ENCODE results near the gene FAM13A.

Gene FAM13A

DNA sequence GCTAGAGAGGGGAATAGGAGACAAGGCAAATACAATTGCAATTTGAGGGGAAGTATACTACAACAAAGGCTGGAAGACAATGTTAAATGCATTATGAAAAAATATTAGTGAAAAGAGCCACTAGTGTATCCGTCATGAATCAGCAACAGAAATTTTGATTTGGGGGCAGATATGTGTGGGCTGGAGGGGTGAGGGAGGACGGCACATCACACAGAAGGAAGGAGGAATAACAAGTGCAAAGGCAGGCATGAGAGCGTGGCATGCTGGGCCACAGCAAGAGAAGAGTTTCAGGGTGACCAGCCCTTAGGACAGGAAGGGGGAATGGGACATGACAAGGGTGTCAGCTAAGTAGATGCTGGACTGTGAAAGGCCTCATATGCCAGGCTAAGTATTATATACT is 295.6 kb downstream of the FAM13A start:
- DNase-seq, result no peak

DNA sequence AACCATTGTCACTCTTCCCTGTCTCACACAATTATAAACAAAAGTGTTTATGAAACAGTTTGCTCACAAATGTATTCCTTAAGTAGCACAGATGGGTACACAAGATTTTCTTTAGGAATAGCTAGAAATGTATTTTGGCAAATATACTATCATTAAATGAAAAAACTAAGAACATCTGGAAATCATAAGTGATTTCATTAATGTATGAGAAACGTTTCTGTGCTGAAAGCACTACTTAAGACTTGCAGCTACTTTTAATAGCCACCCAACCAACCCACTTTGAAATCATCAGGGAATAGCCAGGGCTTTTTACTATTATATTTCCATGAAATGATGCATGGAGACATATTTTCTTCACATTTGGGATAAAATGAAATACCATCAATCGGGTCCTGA is 297.1 kb downstream of the FAM13A start:
- DNase-seq, result no peak

DNA sequence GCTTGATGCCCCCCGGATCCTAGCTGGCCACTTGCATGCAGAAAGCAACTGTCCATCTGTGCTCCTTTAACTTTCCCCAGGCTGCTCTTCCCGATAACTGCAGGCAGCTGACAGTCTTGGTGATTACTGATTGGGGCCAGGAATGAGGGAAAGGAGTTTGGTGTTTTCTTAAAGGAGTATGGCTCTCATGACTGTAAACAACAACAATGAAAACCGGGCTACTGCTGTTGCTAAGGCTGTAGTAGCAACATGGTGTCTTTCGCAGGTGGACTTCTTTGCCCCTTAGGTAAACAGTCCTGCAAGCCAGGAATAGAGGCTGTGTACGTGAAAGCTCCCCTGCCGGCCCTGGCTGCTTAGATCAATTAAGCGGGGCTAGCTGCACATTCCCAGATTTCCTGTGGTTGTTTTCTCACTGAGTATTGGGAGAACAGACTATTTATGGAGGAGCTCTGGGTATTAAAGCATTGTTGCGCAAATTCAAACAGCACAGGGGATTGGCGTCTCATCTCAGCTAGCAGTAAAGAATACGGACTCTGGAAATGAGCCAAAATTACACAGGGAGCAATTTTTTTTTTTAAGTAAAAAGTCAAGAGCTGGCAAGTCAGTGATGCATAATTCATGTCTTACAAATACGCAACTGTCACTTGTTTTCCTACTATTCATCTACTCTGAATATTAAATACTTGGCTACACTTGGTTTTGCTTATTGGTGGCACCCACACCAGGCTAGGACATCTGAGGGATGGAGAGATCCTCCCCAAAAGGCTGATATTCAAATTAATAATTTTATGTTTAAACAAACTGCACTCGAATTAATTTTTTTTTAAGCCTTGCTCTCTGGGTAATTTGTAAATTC is 297.7 kb downstream of the FAM13A start:
- DNase-seq, result no peak

DNA sequence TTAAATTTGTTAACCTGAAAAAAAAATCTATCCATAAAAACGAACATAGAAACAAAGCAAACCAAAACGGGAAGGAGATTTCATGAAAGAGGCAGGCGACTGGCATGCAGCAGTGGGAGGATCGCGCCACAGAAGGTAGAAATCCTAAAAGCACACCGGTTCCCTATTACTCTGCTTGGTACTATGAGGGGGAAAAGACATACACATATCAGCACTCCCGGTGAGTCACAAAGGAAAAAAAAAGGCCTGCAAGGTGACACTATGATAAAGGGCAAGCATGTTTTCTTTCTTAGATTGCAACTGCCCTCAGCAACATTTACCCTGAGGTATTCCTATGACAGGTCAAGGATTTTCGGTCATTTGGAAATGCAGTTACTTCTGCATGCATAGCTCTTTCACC is 298.7 kb downstream of the FAM13A start:
- no peak for DNase-seq

DNA sequence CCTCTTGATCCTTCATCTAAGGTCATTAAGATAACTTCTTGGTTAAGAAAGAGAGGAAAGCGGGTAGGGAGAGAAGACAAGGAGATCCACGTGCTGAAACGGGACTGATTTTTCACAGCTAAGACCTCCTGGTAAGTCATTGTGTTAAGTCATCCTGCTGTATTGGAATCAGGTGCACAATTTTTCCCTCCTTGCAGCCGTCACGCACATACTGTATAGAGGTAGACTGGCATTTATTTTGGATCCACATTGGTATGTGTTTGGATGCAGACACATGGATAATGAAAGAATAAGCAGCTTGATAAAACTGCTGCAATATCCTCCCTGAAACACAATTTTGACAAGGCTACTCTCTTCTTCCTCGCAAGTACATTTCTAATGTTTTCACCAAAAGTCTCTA is 299.2 kb downstream of the FAM13A start:
- no peak for DNase-seq

DNA sequence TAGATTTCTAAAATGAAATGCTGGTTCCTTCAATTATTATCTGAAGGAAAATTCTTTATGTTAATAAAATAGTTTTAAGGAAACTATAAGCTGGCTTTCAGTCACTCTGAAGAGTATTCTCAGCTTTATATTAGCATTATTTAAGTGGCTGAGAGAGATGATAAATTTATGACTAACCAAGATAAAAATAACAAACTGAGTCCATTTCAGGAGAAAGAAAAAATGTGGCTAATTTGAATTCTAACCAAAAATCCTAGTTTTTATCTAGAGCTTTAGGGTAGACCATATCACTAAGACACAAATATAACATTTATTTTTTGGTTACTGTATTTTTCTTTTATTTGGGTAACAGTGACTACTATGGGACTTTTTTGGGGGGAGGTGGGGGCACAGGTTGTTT is 299.9 kb downstream of the FAM13A start:
- no peak for DNase-seq

DNA sequence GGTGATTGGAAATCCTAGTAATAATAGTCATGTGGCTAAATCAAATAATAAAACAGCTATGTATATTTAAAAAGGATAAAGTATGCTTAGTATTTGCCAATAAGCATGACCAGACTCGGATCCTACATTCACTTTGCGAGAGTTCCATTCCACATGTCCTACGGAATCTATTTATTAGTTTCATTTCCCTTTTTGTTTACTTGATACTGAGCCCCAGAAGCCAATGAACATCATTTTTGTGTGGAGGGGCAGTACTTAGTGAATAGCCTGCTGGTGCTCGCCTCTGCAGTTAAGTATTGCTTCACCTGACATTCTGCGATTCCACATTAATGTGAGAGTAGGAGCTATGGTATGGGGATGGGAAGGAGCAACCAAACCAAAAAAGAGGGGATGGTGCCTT is 300.8 kb downstream of the FAM13A start:
- DNase-seq, result no peak

DNA sequence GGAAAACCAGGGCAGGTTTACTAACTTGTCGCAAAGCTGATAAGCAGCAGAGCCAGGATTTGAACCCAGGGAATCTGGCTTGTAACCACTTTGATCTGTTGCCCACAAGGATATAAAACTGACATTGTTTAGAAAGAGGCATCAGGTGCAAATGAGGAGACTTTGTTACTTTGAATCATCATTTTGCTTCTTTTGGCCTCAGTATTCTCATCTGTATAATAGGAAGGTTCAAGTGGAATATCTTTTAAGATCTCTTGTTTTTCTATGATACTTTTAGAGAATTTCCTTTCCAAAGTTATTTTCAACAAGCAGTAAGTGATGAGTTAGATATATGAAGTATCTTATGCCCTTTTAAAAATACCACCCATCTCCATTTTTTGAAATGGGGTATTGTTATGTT is 301.5 kb downstream of the FAM13A start:
- DNase-seq, result no peak

DNA sequence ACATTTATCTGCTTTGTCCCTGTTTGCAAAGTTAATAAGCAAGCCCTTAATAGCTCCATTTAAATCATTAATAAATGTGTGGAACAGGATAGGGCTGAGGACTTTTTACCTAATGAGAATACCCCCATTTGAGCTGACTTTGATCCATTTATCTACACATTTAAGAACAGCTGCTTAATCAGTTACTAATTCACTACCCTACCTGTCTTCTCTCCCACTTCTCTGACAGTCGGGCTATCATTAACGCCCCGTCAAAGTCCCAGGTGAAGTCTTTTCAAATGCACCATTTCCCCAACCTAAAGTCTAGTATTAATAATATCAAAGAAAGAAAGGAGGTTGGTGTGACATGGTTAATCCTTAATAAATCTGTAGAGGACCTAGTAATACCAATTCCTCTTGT is 302.2 kb downstream of the FAM13A start:
- no peak for DNase-seq

DNA sequence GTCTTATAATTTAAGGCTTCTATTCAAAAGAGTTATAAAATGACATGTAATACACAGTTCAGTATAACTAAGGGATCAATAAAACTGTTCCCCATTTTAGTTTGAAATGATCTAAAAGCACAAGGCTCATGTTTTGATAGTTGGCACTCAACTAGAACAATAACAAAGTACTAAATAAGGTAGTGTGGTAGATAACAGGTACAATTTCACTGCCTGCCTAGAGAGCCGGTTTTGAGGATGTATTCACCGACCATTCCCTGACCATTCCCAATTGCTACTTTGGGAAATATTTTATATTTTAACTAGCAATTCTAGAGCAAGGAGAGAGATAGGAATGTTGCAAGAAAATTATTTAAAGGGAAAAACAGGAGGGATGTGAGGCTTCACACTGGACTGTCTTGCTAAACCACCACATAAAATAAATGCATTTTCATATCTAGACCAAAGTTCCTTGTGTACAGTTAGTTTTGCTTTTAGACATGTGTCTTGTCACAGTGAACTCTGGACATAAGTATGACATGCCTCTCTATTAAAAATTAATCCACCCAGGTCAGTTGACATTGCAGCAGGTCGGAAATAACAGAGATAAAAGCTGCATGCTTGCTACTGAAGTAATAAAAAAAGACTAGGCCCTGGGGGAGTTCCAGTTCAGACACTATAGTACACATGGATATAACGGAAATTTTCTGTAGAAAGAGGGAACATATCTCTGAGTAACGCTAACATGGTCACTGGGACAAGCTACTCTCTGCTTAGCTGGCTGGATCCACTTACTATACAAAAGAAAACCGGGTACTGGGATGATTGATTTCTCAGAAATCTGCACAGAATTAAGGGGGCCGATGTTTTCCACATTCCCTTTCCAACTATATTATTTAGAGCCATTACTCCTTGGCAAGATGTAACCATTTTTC is 303.1 kb downstream of the FAM13A start:
- no peak for DNase-seq

DNA sequence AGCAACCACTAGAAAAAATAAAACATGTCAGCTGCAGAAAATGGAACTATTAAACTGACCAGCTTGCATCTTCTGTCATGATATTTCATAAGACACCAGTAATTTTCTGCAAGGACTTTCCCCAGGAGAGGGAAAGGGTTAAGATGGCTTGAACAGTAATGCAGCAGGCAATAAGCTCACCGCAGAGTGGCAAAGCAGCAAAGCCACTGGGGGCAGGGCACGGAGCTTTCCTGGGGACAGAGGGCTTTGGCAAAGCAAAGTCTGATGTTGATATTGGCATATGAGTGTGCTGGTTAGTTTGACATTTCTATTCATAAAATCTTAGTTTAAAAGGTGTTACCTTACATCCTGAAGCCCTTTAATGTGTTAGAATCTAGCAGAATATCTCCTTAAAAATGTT is 304.2 kb downstream of the FAM13A start:
- no peak for DNase-seq

DNA sequence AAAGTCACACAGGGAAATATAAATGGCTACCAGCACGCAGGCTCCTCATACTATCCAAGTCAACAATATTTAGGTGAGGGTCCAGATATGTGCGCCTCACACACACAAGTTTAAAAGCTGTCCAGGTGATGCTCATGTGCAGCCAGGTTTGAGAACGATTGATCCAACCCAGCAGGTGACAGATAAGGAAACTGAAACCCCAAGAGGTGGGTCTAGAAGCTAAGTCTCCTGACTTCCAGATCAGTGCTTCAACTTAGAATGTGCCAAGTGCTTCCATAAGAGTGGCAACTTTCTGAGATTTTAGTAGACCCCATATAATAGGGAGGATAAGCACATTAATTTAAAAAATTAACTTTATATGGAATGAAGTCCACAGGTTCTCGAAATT is 304.9 kb downstream of the FAM13A start:
- no peak for DNase-seq

DNA sequence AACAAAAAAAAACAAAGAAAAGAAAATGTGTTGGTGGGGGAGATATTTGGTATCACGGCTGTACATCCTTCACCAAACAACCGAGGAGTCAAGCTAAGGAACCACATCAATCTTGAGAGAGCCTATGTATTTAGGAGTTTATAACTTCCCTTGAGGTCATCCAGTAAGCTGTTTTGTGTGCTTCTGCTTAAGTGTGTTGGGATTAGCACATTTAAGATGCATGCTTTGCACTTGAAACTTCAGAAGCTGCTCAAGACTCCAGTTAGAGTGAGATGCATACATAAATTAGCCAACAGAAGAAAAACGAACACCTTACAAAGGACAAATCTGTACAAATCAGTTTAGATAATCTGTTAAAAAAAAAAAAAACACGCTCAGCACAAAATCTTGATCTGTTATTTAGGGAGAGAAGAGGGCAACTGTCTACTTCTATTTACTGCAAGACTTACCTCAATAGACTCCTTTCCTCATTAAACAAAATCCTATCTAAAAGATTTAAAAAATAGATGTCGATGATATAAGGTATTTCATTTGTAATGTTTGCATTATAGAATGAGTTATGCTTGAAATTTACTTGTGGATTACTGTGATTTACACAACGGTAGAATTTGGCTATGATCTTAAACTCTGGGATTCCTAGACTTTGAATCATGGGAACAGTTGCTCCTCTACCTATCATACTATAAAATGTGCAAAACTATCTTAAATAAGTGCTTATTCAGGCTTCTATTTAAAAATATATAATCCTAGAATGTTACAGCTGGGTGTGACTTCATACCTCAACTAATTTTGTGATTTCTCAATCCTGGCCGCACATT is 305.5 kb downstream of the FAM13A start:
- DNase-seq, result no peak

DNA sequence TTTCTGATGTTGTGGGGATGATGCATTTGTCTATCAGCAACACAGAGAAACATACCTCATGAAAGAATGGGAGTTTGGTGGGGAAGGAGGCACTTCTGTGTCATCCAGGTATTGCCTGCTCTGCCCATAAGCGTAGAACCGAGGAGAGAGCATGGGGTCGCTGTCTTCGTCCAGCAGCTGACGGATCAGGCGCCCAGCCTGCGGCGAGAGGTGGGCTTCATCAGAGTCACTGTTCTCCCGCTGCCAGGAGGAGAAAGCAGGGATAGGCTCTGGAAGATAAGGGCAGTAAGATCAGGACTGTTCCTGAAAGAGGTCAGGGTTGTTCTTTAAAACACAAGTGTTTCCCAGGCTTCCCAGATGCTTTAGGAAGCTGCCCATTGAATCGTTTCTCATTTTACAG is 306.6 kb downstream of the FAM13A start:
- DNase-seq, result no peak

DNA sequence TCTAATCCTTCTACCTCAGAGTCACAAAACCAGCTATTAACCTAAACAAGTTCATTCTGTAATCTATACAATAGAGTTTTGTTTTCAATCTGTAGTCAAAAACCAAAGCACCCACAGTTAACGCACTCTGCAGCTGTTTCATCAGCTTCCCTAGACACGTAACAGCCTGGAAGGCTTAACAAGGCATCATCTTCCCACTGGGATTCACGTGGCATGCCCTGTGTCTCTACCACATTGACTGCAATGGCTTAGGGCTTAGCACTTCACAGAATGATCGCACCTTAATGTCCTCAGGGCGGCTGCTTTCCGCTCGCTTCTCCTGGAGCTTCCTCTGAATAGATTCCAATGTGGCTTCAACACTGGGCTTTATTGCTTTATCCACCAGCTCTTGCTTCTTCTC is 309.6 kb downstream of the FAM13A start:
- no peak for DNase-seq

DNA sequence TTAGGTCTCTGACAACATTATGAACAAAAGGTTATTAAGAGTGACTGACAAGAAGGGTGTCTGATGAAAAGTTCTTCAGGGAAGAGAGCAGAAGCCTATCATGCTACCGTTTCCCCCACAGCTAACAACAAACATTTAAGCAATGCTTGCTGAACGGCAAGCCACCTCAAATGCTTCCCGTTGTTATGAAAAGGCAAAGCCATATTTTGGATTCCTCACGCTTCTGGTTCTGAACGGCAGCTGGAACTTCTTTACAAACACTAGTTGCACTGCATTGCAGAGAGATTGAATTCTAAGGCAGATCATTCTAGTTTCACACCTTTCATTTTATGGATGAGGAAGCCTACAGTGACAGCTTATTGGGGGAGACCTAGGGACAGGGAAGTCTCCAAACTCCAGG is 310.8 kb downstream of the FAM13A start:
- DNase-seq, result no peak

DNA sequence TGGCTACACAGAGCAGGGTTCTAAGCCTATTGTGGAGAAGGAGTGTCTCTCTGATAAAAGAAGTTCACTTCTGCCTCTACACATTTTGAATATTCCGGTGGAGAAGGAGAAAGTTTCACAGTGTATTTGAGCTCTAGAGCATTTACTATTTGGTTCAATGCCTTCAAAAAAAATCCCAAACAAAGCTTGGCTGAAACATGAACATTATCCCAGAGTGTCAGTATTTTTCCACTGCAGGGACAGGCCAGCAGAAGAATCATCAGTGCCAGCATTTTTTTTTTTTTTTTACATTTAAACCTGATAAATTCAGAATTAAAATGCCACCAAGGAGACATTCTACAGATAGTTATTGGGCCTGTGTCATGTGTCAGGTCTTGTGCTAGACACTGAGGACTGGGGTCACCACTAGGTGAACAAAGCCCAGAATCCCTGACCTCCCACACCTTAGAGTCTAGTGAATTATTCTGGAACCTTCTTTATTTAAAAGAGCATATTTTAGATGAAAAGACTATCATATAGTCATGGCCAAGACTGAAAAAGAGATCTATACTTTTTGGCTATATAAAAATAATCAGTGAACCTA is 311.3 kb downstream of the FAM13A start:
- DNase-seq, result no peak

DNA sequence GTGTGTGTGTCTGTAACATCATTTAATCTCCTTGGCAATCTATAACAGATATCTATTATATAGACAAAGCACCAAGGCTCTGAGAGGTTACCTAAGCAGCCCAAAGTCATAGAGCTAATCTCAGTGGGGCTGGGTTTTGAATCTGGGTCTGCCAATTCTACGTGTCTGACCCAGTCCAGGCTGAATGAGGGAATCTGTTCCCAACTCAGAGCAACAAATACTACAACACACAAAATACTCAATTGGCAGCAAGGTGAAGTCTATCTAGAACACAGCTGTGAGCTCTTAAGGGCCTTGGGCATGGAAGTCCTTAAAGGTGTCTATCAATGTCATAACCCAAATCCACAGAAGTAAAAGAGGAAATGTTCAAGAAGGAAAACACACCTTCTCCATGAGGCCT is 311.8 kb downstream of the FAM13A start:
- DNase-seq, result no peak

DNA sequence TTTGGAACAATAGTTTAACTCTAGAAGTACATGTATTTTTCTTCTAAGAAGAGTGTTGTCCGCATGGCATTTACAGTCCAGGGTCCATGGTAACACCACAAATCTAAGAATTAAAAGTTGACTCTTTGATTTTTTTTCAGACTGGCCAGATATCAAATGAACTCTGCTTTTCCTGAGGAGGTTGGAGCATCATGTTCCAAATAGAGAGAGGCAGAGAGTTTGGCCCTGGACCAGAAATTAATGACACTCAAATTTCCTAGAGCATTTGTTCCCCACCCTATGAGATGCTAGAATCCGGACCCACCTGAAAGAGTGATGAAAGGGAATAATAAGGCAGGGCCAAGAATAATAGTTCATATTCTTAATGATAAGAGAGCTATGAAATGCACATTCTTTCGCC is 312.4 kb downstream of the FAM13A start:
- no peak for DNase-seq

DNA sequence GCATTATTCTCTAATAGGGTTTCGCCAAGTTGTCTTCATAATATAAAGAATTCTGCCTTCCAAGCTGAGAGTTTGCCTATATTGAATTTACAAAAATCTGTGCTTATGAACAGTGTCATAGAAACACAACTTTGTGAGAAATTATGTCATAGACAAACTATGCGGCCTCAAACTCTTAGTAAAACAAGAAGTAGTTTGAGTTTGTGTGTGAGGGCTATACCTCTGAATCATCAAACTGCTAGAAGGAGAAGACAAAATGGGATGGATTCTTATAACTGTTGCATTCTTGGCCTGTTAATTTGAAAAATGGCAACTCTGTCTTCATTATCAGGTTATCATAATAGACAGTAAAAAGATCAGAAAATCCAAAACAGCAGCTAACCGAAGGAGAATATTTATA is 313.3 kb downstream of the FAM13A start:
- DNase-seq, result no peak

DNA sequence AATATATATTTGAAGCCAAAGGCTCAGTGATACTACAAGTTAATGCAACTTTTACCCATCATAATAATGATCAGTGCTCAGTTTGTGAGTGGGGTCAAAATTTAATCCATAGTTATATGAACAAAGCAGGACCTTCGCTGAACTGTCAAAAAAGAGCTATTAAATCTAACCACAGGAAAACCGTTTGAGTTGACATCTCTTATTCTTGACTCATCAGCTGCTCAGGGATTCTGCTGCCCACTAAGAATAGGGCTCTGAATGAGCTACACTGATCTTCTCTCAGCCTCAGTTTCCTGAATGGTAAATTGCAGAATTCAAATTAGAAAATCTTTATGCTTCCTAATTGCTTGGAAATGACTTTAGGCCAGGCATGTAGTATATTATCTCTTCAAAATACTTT is 314.4 kb downstream of the FAM13A start:
- DNase-seq, result no peak

DNA sequence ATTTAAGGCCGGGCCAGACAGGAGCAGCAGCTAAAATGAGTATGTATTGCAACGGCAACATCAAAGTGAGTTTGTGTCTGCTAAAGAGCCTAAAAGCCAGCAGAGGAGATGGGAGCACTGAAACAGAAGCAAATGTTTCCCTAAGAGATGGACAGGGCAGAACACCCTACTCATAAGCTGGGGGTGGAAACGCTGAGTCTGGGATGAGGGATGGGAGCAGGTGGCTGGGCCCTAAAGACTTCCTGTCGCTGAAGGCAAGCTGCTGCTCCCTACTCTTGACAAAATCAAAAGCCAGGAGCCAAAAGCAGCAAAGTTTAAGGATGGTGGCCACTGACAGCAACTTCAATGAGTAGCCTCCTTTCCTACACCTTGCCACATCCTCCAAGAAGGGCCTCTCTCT is 318.8 kb downstream of the FAM13A start:
- no peak for DNase-seq
